SK-N-MC (cell line): ENCODE results near the gene SMYD3.

Source experiments
- DNase-seq: peaks from one replicate; pipeline ENCODE4 v3.0.0-alpha.2; 2011; ENCODE audit warnings: low read depth, low spot score
- H3K27ac ChIP-seq: fragments of 200-600 bp; sonication (generic); 2 replicates; pipeline ENCODE4 v1.5.1; 2016; ENCODE audit warnings: mixed run types
- H3K36me3 ChIP-seq: fragments of 200-600 bp; sonication (generic); 2 replicates; pipeline ENCODE4 v1.6.1; 2017; ENCODE audit warnings: antibody characterized with exemption, low read length, mixed read lengths; ENCODE audit not compliant: insufficient read depth
- H3K4me3 ChIP-seq: fragments of 200-600 bp; sonication (generic); 2 replicates; pipeline ENCODE4 v1.5.1; 2016
- H3K9ac ChIP-seq: fragments of 200-600 bp; sonication (generic); 2 replicates; pipeline ENCODE4 v1.8.0; 2017; ENCODE audit warnings: mixed run types, mixed read lengths; ENCODE audit not compliant: insufficient read length
- H3K9me3 ChIP-seq: fragments of 200-600 bp; sonication (generic); 2 replicates; pipeline ENCODE4 v1.6.1; 2017; ENCODE audit warnings: low read depth, mild to moderate bottlenecking, antibody characterized with exemption, low read length, moderate library complexity, mixed read lengths
- EZH2 ChIP-seq: fragments of 200-600 bp; sonication (generic); IDR thresholded peaks from one replicate; pipeline ENCODE4 v1.6.1; 2017; ENCODE audit warnings: antibody characterized with exemption
- FOXP2 ChIP-seq: optimal IDR thresholded peaks from 2 replicates; pipeline ENCODE3; 2011; ENCODE audit warnings: mild to moderate bottlenecking, moderate library complexity; ENCODE audit not compliant: insufficient read depth; ENCODE audit errors: extremely low read length, control extremely low read depth
- POLR2AphosphoS5 ChIP-seq: IDR thresholded peaks from 2 replicates; pipeline ENCODE4 v1.6.1; 2012; ENCODE audit warnings: mild to moderate bottlenecking, low read depth, low read length, borderline replicate concordance

SMYD3 gene

GRCh38 chr1:246398126-246398813, 108.8 kb downstream of the SMYD3 start:
- Histone ChIP-seq H3K36me3 (no peaks in the 10 kb centered on the region), H3K9ac (no peak overlapping the region)

GRCh38 chr1:246397046-246397445, 110.0 kb downstream of the SMYD3 start:
- Histone ChIP-seq H3K9me3 (no peaks in the 10 kb centered on the region), H3K4me3 (no peak overlapping the region), H3K27ac (no peak overlapping the region), H3K9ac (no peak overlapping the region), H3K36me3 (no peaks in the 10 kb centered on the region)
- no peak for DNase-seq
- TF ChIP-seq POLR2AphosphoS5: no peak
- no peak for TF ChIP-seq FOXP2
- no peak for TF ChIP-seq EZH2

More at GRCh38 chr1:246398126-246398813, 108.8 kb downstream of the SMYD3 start:
- no peak overlapping the region for H3K4me3 ChIP-seq
- H3K9me3 ChIP-seq: no peaks in the 10 kb centered on the region
- no peak overlapping the region for H3K27ac ChIP-seq
- TF ChIP-seq FOXP2 (no peak), EZH2 (no peak), POLR2AphosphoS5 (no peak)
- DNase-seq: no peak

GRCh38 chr1:246396322-246396721, 110.8 kb downstream of the SMYD3 start:
- no peak for DNase-seq
- H3K9me3 ChIP-seq: no peaks in the 10 kb centered on the region
- no peak overlapping the region for H3K27ac ChIP-seq
- TF ChIP-seq EZH2 (no peak), POLR2AphosphoS5 (no peak), FOXP2 (no peak)
- H3K36me3 ChIP-seq: no peaks in the 10 kb centered on the region
- H3K4me3 ChIP-seq: no peak overlapping the region
- no peak overlapping the region for H3K9ac ChIP-seq

- Histone ChIP-seq H3K9me3 (0 out of 2 replicates have a peak, but pooled peaks cover 3% of the 10 kb centered on the region), H3K27ac (no peak overlapping the region), H3K4me3 (no peak overlapping the region), H3K36me3 (no peaks in the 10 kb centered on the region), H3K9ac (no peak overlapping the region)
- TF ChIP-seq POLR2AphosphoS5 (no peak), FOXP2 (no peak), EZH2 (no peak)
- no peak for DNase-seq
Observed at GRCh38 chr1:246394121-246394520, 113.0 kb downstream of the SMYD3 start.

DNA sequence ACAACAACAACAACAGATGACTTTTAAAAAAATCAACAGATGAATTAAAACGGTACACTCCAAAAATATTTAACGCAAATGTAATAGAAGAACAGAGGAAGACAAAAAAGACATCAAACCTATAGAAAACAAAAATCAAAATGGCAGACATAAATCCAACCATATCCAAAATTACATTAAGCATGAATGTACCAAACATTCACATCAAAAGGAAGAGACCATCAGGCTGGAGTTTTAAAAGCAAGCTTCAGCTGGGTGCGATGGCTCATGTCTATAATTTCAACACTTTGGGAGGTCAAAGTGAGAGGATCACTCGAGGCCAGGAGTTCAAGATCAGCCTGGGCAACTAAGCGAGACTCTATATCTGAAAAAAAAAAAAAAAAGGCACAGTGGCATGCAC, 116.2 kb downstream of the SMYD3 start:
- TF ChIP-seq FOXP2 (no peak), EZH2 (no peak), POLR2AphosphoS5 (no peak)
- H3K9ac ChIP-seq: no peak overlapping the region
- H3K9me3 ChIP-seq: 0 out of 2 replicates have a peak, but pooled peaks cover 3% of the 10 kb centered on the region
- no peak overlapping the region for H3K4me3 ChIP-seq
- no peak overlapping the region for H3K27ac ChIP-seq
- H3K36me3 ChIP-seq: no peaks in the 10 kb centered on the region
- DNase-seq: no peak

DNA sequence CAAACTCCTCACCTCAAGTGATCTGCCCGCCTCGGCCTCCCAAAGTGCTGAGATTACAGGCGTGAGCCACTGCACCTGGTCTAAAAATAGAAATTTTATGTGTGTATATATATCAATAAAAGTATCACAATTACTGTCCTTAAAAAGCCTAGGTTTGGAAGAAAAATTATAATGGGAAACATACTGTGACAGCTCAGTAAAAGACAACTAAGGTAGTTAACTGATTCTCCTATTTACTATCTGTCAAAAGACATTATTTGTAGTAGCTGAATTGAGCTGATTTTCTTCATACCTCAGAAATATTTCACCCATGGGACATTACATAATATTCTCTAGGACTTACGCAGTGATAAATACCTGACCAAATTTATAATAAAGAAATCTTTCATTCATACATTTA, 122.5 kb downstream of the SMYD3 start:
- H3K9ac ChIP-seq: no peak overlapping the region
- no peaks in the 10 kb centered on the region for H3K9me3 ChIP-seq
- no peak overlapping the region for H3K27ac ChIP-seq
- H3K4me3 ChIP-seq: no peak overlapping the region
- TF ChIP-seq FOXP2 (no peak), EZH2 (no peak), POLR2AphosphoS5 (no peak)
- no peak for DNase-seq
- H3K36me3 ChIP-seq: no peaks in the 10 kb centered on the region

GRCh38 chr1:246383791-246384190, 123.3 kb downstream of the SMYD3 start:
- no peak overlapping the region for H3K4me3 ChIP-seq
- H3K9ac ChIP-seq: no peak overlapping the region
- TF ChIP-seq FOXP2 (no peak), EZH2 (no peak), POLR2AphosphoS5 (no peak)
- no peaks in the 10 kb centered on the region for H3K36me3 ChIP-seq
- H3K9me3 ChIP-seq: no peaks in the 10 kb centered on the region
- no peak for DNase-seq
- H3K27ac ChIP-seq: no peak overlapping the region

DNA sequence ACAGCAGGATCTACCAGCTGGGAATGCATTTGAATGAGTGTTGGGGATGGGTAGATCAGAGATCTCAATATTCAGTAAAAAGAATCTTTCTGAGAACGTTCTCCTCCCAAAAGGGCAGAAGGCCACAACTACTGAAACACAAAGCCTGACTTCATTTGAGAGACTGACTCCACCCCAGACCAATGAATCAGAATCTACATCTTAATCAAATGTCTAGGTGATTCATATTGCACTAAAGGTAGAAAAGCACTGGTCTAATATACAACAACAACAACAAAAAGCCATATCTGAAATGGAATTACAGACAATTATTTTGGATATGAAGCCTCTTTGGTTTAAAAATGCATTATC, 123.9 kb downstream of the SMYD3 start:
- no peak for TF ChIP-seq POLR2AphosphoS5
- no peak for TF ChIP-seq EZH2
- TF ChIP-seq FOXP2: no peak
- no peaks in the 10 kb centered on the region for H3K9me3 ChIP-seq
- DNase-seq: no peak
- H3K27ac ChIP-seq: no peak overlapping the region
- H3K4me3 ChIP-seq: no peak overlapping the region
- H3K36me3 ChIP-seq: no peaks in the 10 kb centered on the region
- H3K9ac ChIP-seq: no peak overlapping the region
